Nephron progenitor cell (in vitro differentiated cells): ENCODE results near the gene NUDT5.

Experiments
- DNase-seq: peaks from one replicate; pipeline ENCODE4 v3.0.0; 2021
- H3K27ac Mint-ChIP-seq: 2 replicates; pipeline ENCODE4 v1.8.0; 2021; ENCODE audit warnings: mild to moderate bottlenecking, moderate library complexity, mixed read lengths
- H3K27me3 Mint-ChIP-seq: 2 replicates; pipeline ENCODE4 v1.8.0; 2021; ENCODE audit warnings: mild to moderate bottlenecking, low read depth, mixed read lengths; ENCODE audit not compliant: poor library complexity
- H3K36me3 Mint-ChIP-seq: 2 replicates; pipeline ENCODE4 v1.8.0; 2021; ENCODE audit warnings: low read depth, mixed read lengths
- H3K4me1 Mint-ChIP-seq: 2 replicates; pipeline ENCODE4 v1.8.0; 2021; ENCODE audit warnings: mixed read lengths
- H3K4me3 Mint-ChIP-seq: 2 replicates; pipeline ENCODE4 v1.8.0; 2021; ENCODE audit warnings: mild to moderate bottlenecking, moderate library complexity, mixed read lengths
- H3K9me3 Mint-ChIP-seq: 2 replicates; pipeline ENCODE4 v1.8.0; 2021; ENCODE audit warnings: mild to moderate bottlenecking, moderate library complexity, mixed read lengths
- CTCF ChIP-seq: fragments of 200-600 bp; sonication (generic); IDR thresholded peaks from 2 replicates; pipeline ENCODE4 v1.5.0; 2021; ENCODE audit warnings: antibody characterized with exemption

Gene NUDT5

GRCh38 chr10:12200850-12201249 lies 5.2 kb upstream of the NUDT5 start:
- no peak for DNase-seq
- H3K27ac Mint-ChIP-seq, result no peak overlapping the region
- peaks cover 66% of the 10 kb centered on the region for H3K36me3 Mint-ChIP-seq
- H3K4me1 Mint-ChIP-seq, result peaks cover 29% of the 10 kb centered on the region
- no peak overlapping the region for H3K4me3 Mint-ChIP-seq
- H3K9me3 Mint-ChIP-seq, result peaks cover 3% of the 10 kb centered on the region
- H3K27me3 Mint-ChIP-seq, result no peaks in the 10 kb centered on the region
- no peak for TF ChIP-seq CTCF

GRCh38 chr10:12198156-12198555 lies 2.5 kb upstream of the NUDT5 start:
- TF ChIP-seq CTCF, result no peak
- H3K9me3 Mint-ChIP-seq, result no peaks in the 10 kb centered on the region
- H3K27me3 Mint-ChIP-seq, result no peaks in the 10 kb centered on the region
- no peak for DNase-seq
- H3K27ac Mint-ChIP-seq, result no peak overlapping the region
- H3K4me1 Mint-ChIP-seq, result peaks cover 44% of the 10 kb centered on the region
- peak overlapping the region; percentile 50 for H3K4me3 Mint-ChIP-seq
- peaks cover 40% of the 10 kb centered on the region for H3K36me3 Mint-ChIP-seq

GRCh38 chr10:12196531-12197211 lies 980 bp upstream of the NUDT5 start:
- no peaks in the 10 kb centered on the region for H3K27me3 Mint-ChIP-seq

GRCh38 chr10:12195281-12195602 lies 449 bp downstream of the NUDT5 start:
- H3K27ac Mint-ChIP-seq, result peak overlapping the region; percentile 97
- TF ChIP-seq CTCF, result no peak

More at GRCh38 chr10:12196531-12197211, 980 bp upstream of the NUDT5 start:
- peaks cover 25% of the 10 kb centered on the region for H3K36me3 Mint-ChIP-seq
- peak overlapping the region; percentile 97 for H3K27ac Mint-ChIP-seq
- H3K4me3 Mint-ChIP-seq, result peak overlapping the region; percentile 97
- no peak for TF ChIP-seq CTCF
- peaks cover 53% of the 10 kb centered on the region for H3K4me1 Mint-ChIP-seq
- DNase-seq, result no peak
- H3K9me3 Mint-ChIP-seq, result no peaks in the 10 kb centered on the region

GRCh38 chr10:12194752-12195271 lies 879 bp downstream of the NUDT5 start:
- peak; percentile 36 for DNase-seq
- no peaks in the 10 kb centered on the region for H3K9me3 Mint-ChIP-seq
- H3K27me3 Mint-ChIP-seq, result no peaks in the 10 kb centered on the region
- peaks cover 46% of the 10 kb centered on the region for H3K4me1 Mint-ChIP-seq
- H3K36me3 Mint-ChIP-seq, result peaks cover 21% of the 10 kb centered on the region
- no peak for TF ChIP-seq CTCF
- peak overlapping the region; percentile 97 for H3K4me3 Mint-ChIP-seq
- peak overlapping the region; percentile 97 for H3K27ac Mint-ChIP-seq

More at GRCh38 chr10:12195281-12195602, 449 bp downstream of the NUDT5 start:
- Mint-ChIP-seq H3K27me3 (no peaks in the 10 kb centered on the region), H3K4me3 (peak overlapping the region; percentile 97), H3K4me1 (peaks cover 46% of the 10 kb centered on the region), H3K36me3 (peaks cover 17% of the 10 kb centered on the region), H3K9me3 (no peaks in the 10 kb centered on the region)
- DNase-seq, result no peak

GRCh38 chr10:12193193-12193592 lies 2.5 kb downstream of the NUDT5 start:
- H3K36me3 Mint-ChIP-seq, result peaks cover 10% of the 10 kb centered on the region
- TF ChIP-seq CTCF, result no peak

More at GRCh38 chr10:12193193-12193592, 2.5 kb downstream of the NUDT5 start:
- Mint-ChIP-seq H3K4me1 (peaks cover 44% of the 10 kb centered on the region), H3K27ac (peak overlapping the region; percentile 6), H3K9me3 (no peaks in the 10 kb centered on the region), H3K4me3 (peak overlapping the region; percentile 65), H3K27me3 (no peaks in the 10 kb centered on the region)
- DNase-seq, result no peak
